ENCODE measurements around the gene C12orf43.

Gene C12orf43

DNA sequence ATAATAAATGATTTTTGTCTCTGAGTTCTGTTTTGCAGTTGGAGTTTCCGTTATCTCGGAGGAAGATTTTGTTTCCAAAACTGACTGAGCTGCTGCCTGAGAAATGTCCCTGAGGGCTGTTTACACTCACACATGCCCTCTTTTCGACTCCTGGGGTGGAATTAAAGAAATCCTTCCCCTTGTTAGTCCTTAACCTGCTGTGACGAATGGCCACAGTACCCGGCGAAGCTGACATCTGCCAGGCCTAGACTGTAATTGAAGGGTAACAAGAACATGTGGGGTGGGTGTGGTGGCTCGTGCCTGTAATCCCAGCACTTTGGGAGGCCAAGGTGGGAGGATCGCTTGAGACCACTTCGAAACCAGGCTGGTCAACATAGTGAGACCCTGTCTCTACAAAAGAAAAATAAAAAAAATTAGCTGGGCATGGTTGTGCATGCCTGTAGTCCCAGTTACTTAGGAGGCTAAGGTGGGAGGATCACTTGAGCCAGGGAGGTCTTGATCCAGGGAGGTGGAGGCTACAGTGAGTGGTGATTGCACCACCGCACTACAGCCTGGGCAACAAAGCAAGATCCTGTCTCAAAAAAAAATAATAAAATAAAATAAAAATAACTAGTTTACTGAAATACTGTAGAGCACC is 14.4 kb upstream of the C12orf43 start:
- DNase-seq (ENCODE audit: low spot score), result no peak

GRCh38 chr12:121026274-121027045 is 10.2 kb upstream of the C12orf43 start:
- DNase-seq (ENCODE audit: low spot score), result no peak

DNA sequence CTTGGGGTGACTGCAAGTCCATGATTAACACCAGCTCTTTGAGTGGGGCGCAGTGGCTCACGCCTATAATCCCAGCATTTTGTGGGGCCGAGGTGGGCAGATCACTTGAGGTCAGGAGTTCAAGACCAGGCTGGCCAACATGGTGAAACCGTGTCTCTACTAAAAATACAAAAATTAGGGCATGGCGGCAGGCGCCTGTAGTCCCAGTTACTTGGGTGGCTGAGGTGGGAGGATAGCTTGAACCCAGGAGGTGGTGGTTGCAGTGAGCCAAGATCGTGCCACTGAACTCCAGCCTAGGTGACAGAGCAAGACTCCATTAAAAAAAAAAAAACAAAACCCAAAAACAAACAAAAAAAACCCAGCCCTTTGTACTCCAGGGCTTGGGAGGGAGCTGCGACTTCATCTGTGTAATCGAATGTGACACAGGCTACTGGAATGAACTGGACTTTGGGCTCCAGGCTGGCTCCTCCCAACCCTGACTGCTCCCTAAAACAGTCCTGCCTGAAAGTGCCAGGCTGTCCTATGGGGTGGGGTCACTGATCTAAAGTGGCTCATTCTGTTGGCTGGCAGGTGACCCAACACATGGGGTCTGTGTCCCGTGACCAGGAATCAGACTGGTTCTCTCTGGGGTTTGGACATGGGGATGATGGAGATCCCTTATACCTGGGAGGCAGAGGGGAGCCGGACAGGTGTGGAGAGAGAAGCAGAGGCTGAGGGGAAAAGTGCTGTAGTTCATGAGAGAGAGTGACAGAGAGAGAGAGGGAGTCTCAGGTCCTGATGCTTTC is 9.3 kb upstream of the C12orf43 start:
- DNase-seq (ENCODE audit: low spot score), result no peak

GRCh38 chr12:121023799-121024198 is 7.5 kb upstream of the C12orf43 start:
- DNase-seq (ENCODE audit: low spot score), result no peak

DNA sequence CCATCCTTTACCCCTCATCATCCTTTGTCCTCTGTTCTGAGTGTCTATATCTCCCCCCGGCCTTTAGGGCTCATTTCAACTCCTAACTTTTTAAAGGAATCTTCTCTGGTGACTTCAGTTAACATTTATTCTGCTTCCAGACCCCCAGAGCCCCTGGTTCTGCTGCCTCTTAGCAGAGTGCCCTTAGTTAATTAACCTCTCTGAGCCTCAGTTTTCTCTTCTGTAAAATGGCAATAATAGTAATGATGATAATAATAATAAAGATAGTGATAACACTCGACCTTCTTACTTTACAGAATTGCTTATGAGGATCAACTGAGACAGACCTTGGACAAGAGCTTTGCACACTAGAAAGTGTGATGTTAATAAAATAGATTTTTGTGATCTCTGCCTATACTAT is 6.4 kb upstream of the C12orf43 start:
- no peak for DNase-seq (ENCODE audit: low spot score)

- DNase-seq (ENCODE audit: low spot score), result no peak
These were observed 5.5 kb upstream of the C12orf43 start for GRCh38 chr12:121021754-121022153.

- no peak for DNase-seq (ENCODE audit: low spot score)
These were observed 2.8 kb upstream of the C12orf43 start for GRCh38 chr12:121018860-121019617.

DNA sequence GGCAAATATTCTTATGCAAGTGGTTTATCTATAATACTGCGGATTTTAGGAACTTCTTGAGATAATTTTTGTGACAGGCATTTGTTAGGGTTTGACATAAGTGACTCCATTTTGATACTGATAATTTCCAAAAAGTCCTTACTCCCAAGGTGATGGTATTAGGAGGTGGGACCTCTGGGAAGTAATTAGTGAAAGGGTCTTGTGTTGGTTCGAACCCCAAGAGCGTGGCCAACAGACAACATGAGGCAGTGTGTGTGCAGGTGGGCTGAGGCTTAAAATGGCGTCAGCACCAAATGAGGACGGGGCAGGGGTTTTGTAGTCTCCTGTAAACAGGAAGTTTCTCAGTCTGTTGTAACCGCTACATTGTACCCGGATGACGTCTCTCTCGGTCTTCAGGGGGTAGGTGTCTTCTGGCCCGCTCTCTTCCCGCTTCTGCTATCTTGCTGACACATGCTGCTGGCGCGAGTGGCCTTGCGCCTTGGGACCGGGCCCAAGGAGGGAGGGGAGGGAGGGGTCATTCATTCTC is 1.7 kb upstream of the C12orf43 start:
- DNase-seq (ENCODE audit: low spot score), result no peak

DNA sequence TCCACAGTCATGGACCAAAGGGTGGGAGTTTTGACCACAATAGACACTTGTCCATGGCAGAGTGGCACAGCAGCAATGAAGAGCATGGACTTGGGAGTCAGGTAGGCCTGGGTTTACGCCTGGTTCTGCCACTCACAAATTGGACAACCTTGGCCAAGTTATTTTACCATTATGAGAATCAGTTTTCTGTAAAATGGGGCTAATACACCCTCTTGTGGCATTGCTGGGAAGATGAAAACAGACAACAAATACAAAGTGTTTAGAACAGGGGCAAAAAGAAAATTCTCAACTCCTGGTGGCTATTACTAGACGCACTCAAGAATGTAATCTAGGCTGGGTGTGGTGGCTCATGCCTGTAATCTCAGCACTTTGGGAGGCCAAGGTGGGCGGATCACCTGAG is 2.6 kb downstream of the C12orf43 start:
- no peak for DNase-seq (ENCODE audit: low spot score)

DNA sequence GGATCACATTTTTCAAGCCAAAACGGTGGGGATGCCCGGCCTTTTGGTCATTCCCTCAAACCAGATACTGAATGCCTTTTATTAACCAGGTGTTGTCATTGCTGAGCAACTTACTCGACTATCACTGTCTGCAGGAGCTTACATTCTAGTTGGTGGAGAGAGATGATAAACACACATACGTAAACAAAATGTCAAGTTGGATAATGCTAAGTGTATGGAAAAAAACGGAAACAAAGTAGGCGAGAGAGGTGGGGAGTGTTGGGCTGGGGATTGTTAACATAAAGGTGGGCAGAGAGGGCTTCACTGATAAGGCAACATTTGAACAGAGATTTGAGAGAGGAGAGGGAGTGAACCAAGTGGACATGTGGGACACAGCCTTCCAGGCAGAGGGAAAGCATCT is 4.5 kb downstream of the C12orf43 start:
- no peak for DNase-seq (ENCODE audit: low spot score)

- no peak for DNase-seq (ENCODE audit: low spot score)
These were observed 5.4 kb downstream of the C12orf43 start for GRCh38 chr12:121010860-121011259.

GRCh38 chr12:121009741-121010140 is 6.5 kb downstream of the C12orf43 start:
- DNase-seq (ENCODE audit: low spot score), result no peak

DNA sequence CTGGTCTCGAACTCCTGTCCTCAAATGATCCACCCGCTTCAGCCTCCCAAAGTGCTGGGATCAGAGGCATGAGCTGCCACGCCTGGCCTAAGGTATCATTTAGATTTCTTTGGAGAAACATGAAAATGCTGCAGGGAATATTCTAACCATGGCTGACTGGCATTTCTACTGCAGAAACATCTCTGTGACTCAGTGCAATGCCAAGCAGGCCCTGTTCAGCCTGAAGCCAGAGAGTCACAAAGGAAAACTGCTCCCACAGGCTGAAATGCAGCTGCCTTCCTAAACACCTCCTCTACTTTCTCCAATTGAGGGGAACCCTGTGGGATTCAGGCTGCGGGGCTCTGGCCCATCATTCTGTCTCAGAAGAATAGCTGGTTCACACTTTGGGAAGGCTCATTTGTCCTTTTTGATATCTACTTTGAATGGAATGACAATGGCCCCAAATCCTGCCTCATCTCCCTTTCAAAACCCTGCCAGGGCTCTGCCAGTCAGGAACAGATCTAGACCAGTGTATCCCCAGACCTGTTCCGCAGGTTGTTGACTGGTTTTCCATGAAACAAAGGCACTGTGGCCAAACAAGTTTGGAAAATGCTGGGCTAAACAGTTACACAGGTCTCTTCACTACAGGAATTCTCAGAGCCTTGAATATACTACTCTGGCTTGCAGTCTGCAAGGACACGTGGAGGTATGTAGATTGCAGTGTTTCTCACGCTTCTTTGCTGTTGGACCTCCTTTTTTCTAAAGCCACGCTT is 7.8 kb downstream of the C12orf43 start:
- no peak for DNase-seq (ENCODE audit: low spot score)

GRCh38 chr12:121005346-121005815 is 10.9 kb downstream of the C12orf43 start:
- no peak for DNase-seq (ENCODE audit: low spot score)

- DNase-seq (ENCODE audit: low spot score), result no peak
These were observed 12.0 kb downstream of the C12orf43 start for GRCh38 chr12:121004253-121004815.

GRCh38 chr12:121003650-121004049 is 12.6 kb downstream of the C12orf43 start:
- no peak for DNase-seq (ENCODE audit: low spot score)

- no peak for DNase-seq (ENCODE audit: low spot score)
These were observed 14.3 kb downstream of the C12orf43 start for GRCh38 chr12:121001841-121002483.

- no peak for DNase-seq (ENCODE audit: low spot score)
These were observed 15.2 kb downstream of the C12orf43 start for GRCh38 chr12:121001060-121001459.

DNA sequence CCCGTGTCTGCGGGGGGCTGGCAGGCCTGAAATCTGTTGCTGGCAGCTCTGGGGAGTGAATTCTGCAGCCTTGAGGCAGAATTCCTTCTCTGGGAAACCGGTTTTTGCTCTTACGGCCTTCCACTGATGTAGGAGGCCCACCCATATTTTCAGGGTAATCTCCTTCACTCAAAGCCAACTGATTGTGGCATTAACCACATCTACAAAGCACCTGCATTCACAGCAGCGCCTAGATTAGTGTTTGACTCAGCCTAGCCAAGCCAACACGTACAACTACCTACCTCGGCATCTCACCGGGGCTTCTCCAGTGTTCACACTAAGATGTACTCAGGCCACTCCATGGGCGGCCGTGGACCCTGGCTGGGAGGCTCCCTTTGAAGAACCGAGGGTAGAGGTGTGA is 15.8 kb downstream of the C12orf43 start:
- DNase-seq (ENCODE audit: low spot score), result no peak

Data from putamen (tissue), 1 donor.